ENCODE data around the gene UBR1. TPM values are rescaled to one million over a fixed set of nuclear protein-coding genes. Genes with fewer than 3 reads are reported as not detected.

The UBR1 gene
- polyA plus RNA-seq, 4 donors, result 4.3 to 17.7 (median 6.4) TPM

DNA sequence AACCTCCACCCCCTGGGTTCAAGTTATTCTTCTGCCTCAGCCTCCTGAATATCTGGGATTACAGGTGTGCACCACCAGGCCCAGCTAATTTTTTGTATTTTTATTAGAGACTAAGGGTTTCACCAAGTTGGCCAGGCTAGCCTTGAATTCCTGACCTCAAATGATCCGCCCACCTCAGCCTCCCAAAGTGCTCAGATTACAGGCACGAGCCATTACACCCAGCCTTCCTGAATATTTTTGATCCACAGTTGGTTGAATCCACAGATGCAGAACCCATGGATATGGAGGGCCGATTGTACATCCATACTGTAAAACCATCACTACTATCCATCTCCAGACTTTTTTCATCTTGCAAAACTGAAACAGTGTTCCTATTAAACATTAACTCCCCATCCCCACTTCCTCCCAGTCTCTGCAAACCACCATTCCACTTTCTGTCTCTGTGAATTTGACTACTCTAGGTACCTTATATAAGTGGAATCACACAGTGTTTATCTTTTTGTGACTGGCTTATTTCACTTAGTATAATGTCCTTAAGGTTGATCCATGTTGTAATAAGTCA is 19.3 kb upstream of the UBR1 start:
- no peak overlapping the region for H3K4me3 ChIP-seq (ENCODE audit: low read depth in 1 of 3, low read length in 3 of 3)
- peaks cover 0 to 17% of the 10 kb centered on the region in 2 donors for H3K9me3 ChIP-seq (ENCODE audit: control insufficient read depth in 2 of 2, insufficient read depth in 1 of 2, low read depth in 1 of 2, low read length in 1 of 2)
- H3K4me1 ChIP-seq (ENCODE audit: control insufficient read depth in 3 of 3, insufficient read depth in 2 of 3, low read depth in 1 of 3, low read length in 2 of 3), result peaks cover 2 to 36% (median 3%) of the 10 kb centered on the region in 3 donors
- FAIRE-seq (no peak), DNase-seq (peak; percentile 53 to 60)
- WGBS, 3 donors, result 35 to 64% (median 43%) methylated on average over 3 of the region's 3 CpGs
- H3K27ac ChIP-seq (ENCODE audit: low read depth in 1 of 3, low read length in 2 of 3), result peak overlapping the region in 1 of 3 donors; percentile 5
- H3K36me3 ChIP-seq (ENCODE audit: control insufficient read depth in 3 of 3, insufficient read depth in 2 of 3, low read depth in 1 of 3, low read length in 3 of 3), result no peaks in the 10 kb centered on the region
- no peaks in the 10 kb centered on the region for H3K27me3 ChIP-seq (ENCODE audit: control insufficient read depth in 3 of 3, insufficient read depth in 3 of 3, low read length in 3 of 3)

DNA sequence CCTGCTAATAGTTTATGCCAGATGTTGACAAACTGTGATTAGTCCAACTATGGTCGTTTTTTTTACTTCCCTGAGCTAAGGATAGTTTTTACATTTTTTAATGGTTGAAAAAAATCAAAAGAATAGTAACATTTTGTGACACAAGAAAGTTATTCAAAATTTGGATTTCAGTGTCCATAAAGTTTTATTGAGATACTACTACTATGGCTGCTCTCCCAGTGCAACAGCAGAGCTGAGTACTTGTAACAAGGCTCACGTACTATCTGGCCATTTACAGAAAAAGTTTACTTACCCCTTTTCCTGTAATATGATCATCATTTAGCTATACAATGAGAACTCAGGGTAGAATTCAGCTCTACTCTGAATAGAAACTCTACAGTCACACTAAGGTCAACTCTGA is 16.0 kb upstream of the UBR1 start:
- FAIRE-seq, result no peak
- Histone ChIP-seq H3K27ac (ENCODE audit: low read depth in 1 of 3, low read length in 2 of 3) (no peak overlapping the region), H3K4me1 (ENCODE audit: control insufficient read depth in 3 of 3, insufficient read depth in 2 of 3, low read depth in 1 of 3, low read length in 2 of 3) (peaks cover 0 to 25% (median under 1%) of the 10 kb centered on the region in 3 donors), H3K9me3 (ENCODE audit: control insufficient read depth in 2 of 2, insufficient read depth in 1 of 2, low read depth in 1 of 2, low read length in 1 of 2) (no peaks in the 10 kb centered on the region), H3K4me3 (ENCODE audit: low read depth in 1 of 3, low read length in 3 of 3) (no peak overlapping the region), H3K27me3 (ENCODE audit: control insufficient read depth in 3 of 3, insufficient read depth in 3 of 3, low read length in 3 of 3) (no peaks in the 10 kb centered on the region), H3K36me3 (ENCODE audit: control insufficient read depth in 3 of 3, insufficient read depth in 2 of 3, low read depth in 1 of 3, low read length in 3 of 3) (no peaks in the 10 kb centered on the region)
- WGBS, 3 donors, result 65 to 87% (median 78%) methylated on average over 2 of the region's 2 CpGs
- DNase-seq, result no peak

DNA sequence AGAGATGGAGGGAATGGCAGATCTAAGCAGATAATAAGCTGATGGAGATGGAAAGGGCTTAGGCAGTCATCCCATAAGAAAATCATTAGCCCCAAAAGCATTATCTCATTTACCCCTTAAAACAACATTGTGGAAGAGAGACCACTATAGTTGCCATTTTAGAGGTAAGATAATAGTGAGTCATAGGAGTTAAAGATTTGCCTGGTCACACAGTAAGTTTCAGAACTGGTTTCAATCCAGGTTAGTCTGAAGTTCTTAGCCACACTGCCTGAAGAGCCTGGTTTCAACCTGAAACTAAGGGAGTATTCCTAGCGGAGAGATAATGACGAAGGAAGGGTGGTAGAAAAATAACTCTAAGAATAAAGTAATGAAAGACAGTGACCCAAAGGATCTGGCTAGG is 13.0 kb upstream of the UBR1 start:
- WGBS, 3 donors, result 79 to 88% (median 86%) methylated on average over 2 of the region's 2 CpGs
- Histone ChIP-seq H3K36me3 (ENCODE audit: control insufficient read depth in 3 of 3, insufficient read depth in 2 of 3, low read depth in 1 of 3, low read length in 3 of 3) (no peaks in the 10 kb centered on the region), H3K4me1 (ENCODE audit: control insufficient read depth in 3 of 3, insufficient read depth in 2 of 3, low read depth in 1 of 3, low read length in 2 of 3) (peaks cover 0 to 3% (median 0%) of the 10 kb centered on the region in 3 donors), H3K4me3 (ENCODE audit: low read depth in 1 of 3, low read length in 3 of 3) (no peak overlapping the region), H3K27me3 (ENCODE audit: control insufficient read depth in 3 of 3, insufficient read depth in 3 of 3, low read length in 3 of 3) (peaks cover 0 to 2% (median 0%) of the 10 kb centered on the region in 3 donors), H3K9me3 (ENCODE audit: control insufficient read depth in 2 of 2, insufficient read depth in 1 of 2, low read depth in 1 of 2, low read length in 1 of 2) (no peaks in the 10 kb centered on the region), H3K27ac (ENCODE audit: low read depth in 1 of 3, low read length in 2 of 3) (no peak overlapping the region)
- FAIRE-seq (no peak), DNase-seq (no peak)

DNA sequence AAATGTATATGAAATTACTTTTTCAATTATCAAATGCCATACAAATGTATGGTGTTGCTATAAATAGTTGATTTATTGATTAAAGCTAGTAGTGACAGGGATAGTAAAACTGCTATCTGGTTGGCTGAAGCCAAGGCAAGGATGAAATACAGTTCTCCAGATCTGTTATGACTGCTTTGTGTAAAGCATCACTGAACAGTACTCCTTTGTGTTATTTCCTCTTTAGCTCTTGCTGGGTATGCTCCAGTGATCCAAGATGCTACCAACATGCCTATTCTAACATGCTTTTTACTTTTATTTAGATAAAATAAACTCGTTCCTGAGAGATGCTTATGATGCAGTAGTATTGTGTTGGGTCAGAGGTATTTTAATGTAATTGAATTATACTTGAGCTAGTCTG is 12.4 kb upstream of the UBR1 start:
- FAIRE-seq (no peak), DNase-seq (no peak)
- H3K36me3 ChIP-seq (ENCODE audit: control insufficient read depth in 3 of 3, insufficient read depth in 2 of 3, low read depth in 1 of 3, low read length in 3 of 3), result no peaks in the 10 kb centered on the region
- H3K4me1 ChIP-seq (ENCODE audit: control insufficient read depth in 3 of 3, insufficient read depth in 2 of 3, low read depth in 1 of 3, low read length in 2 of 3), result peaks cover 0 to 2% (median 0%) of the 10 kb centered on the region in 3 donors
- H3K9me3 ChIP-seq (ENCODE audit: control insufficient read depth in 2 of 2, insufficient read depth in 1 of 2, low read depth in 1 of 2, low read length in 1 of 2), result no peaks in the 10 kb centered on the region
- no peak overlapping the region for H3K27ac ChIP-seq (ENCODE audit: low read depth in 1 of 3, low read length in 2 of 3)
- H3K4me3 ChIP-seq (ENCODE audit: low read depth in 1 of 3, low read length in 3 of 3), result no peak overlapping the region
- WGBS, 3 donors, result 58 to 68% (median 59%) methylated on average over 1 of the region's 1 CpG
- peaks cover 0 to 2% (median 0%) of the 10 kb centered on the region in 3 donors for H3K27me3 ChIP-seq (ENCODE audit: control insufficient read depth in 3 of 3, insufficient read depth in 3 of 3, low read length in 3 of 3)

DNA sequence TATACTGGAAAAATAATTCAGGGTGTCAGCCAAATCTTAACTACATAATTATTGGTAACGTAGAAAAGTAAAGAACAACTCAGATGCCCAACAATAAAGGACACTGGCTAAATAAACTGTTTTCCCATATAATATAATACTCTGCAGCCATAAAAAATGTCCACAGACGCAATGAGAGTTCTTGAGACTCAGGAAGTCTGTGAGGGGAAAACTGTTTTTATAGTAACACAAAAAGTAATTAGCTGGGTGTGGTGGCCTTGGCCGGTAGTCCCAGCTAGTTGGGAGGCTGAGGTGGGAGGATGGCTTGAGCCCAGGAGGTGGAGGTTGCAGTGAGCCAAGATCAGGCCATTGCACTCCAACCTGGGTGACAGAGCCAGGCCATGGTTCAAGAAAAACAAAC is 5.5 kb upstream of the UBR1 start:
- H3K27ac ChIP-seq (ENCODE audit: low read depth in 1 of 3, low read length in 2 of 3), result no peak overlapping the region
- H3K27me3 ChIP-seq (ENCODE audit: control insufficient read depth in 3 of 3, insufficient read depth in 3 of 3, low read length in 3 of 3), result peaks cover 0 to 2% (median 0%) of the 10 kb centered on the region in 3 donors
- DNase-seq, result no peak
- WGBS, 3 donors, result 48 to 62% (median 60%) methylated on average over 3 of the region's 3 CpGs
- FAIRE-seq, result no peak
- no peaks in the 10 kb centered on the region for H3K9me3 ChIP-seq (ENCODE audit: control insufficient read depth in 2 of 2, insufficient read depth in 1 of 2, low read depth in 1 of 2, low read length in 1 of 2)
- H3K36me3 ChIP-seq (ENCODE audit: control insufficient read depth in 3 of 3, insufficient read depth in 2 of 3, low read depth in 1 of 3, low read length in 3 of 3), result no peaks in the 10 kb centered on the region
- no peaks in the 10 kb centered on the region for H3K4me1 ChIP-seq (ENCODE audit: control insufficient read depth in 3 of 3, insufficient read depth in 2 of 3, low read depth in 1 of 3, low read length in 2 of 3)
- H3K4me3 ChIP-seq (ENCODE audit: low read depth in 1 of 3, low read length in 3 of 3), result no peak overlapping the region

DNA sequence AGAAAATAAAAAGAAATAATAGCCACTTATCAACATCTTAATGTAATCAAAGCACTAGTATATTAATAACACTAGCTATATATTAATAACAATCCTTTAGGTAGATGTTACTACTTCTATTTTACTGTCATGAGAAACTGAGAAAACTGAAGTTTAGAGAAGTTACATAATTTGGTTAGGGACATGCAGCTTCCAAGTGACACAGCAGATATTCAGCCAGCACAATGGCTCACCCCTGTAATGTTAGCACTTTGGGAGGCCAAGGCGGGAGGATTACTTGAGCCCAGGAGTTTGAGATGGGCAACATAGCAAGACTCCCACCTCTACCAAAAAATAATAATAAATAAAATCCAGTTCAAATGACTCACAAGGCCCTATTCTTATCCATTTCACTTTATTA is 1.9 kb upstream of the UBR1 start:
- no peaks in the 10 kb centered on the region for H3K27me3 ChIP-seq (ENCODE audit: control insufficient read depth in 3 of 3, insufficient read depth in 3 of 3, low read length in 3 of 3)
- no peak overlapping the region for H3K27ac ChIP-seq (ENCODE audit: low read depth in 1 of 3, low read length in 2 of 3)
- peaks cover 0 to 7% (median 6%) of the 10 kb centered on the region in 3 donors for H3K4me1 ChIP-seq (ENCODE audit: control insufficient read depth in 3 of 3, insufficient read depth in 2 of 3, low read depth in 1 of 3, low read length in 2 of 3)
- DNase-seq (no peak), FAIRE-seq (no peak)
- 100% methylated on average over 1 of the region's 1 CpG for WGBS, 3 donors
- H3K9me3 ChIP-seq (ENCODE audit: control insufficient read depth in 2 of 2, insufficient read depth in 1 of 2, low read depth in 1 of 2, low read length in 1 of 2), result no peaks in the 10 kb centered on the region
- no peak overlapping the region for H3K4me3 ChIP-seq (ENCODE audit: low read depth in 1 of 3, low read length in 3 of 3)
- H3K36me3 ChIP-seq (ENCODE audit: control insufficient read depth in 3 of 3, insufficient read depth in 2 of 3, low read depth in 1 of 3, low read length in 3 of 3), result peaks cover 0 to 2% (median 0%) of the 10 kb centered on the region in 3 donors

DNA sequence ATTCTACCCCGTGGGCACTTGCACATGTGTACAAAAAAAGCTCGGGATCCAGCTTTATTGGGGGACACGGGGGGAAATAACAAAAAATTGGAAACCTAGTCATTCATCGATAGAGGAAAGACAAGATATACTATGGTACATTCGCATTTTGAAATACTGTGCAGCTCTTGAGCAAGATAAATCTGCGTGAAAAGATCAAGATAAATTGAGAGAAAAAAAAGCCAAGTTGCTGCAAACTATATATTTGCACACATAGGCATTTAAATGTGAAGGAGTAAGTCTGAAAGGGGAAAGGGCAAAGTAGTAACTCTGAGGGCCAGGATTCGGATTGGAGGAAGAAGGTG is 620 bp upstream of the UBR1 start:
- no peak for FAIRE-seq
- H3K27me3 ChIP-seq (ENCODE audit: control insufficient read depth in 3 of 3, insufficient read depth in 3 of 3, low read length in 3 of 3), result no peaks in the 10 kb centered on the region
- H3K9me3 ChIP-seq (ENCODE audit: control insufficient read depth in 2 of 2, insufficient read depth in 1 of 2, low read depth in 1 of 2, low read length in 1 of 2), result no peaks in the 10 kb centered on the region
- whole genome bisulfite sequencing, 3 donors, result 15 to 23% (median 17%) methylated on average over 7 of the region's 7 CpGs
- H3K4me1 ChIP-seq (ENCODE audit: control insufficient read depth in 3 of 3, insufficient read depth in 2 of 3, low read depth in 1 of 3, low read length in 2 of 3), result peaks cover 0 to 7% (median 6%) of the 10 kb centered on the region in 3 donors
- DNase-seq, result no peak
- peaks cover 0 to 4% (median 0%) of the 10 kb centered on the region in 3 donors for H3K36me3 ChIP-seq (ENCODE audit: control insufficient read depth in 3 of 3, insufficient read depth in 2 of 3, low read depth in 1 of 3, low read length in 3 of 3)
- peak overlapping the region; percentile 80 to 94 (median 94) for H3K27ac ChIP-seq (ENCODE audit: low read depth in 1 of 3, low read length in 2 of 3)
- H3K4me3 ChIP-seq (ENCODE audit: low read depth in 1 of 3, low read length in 3 of 3), result peak overlapping the region; percentile 32 to 76 (median 70)

DNA sequence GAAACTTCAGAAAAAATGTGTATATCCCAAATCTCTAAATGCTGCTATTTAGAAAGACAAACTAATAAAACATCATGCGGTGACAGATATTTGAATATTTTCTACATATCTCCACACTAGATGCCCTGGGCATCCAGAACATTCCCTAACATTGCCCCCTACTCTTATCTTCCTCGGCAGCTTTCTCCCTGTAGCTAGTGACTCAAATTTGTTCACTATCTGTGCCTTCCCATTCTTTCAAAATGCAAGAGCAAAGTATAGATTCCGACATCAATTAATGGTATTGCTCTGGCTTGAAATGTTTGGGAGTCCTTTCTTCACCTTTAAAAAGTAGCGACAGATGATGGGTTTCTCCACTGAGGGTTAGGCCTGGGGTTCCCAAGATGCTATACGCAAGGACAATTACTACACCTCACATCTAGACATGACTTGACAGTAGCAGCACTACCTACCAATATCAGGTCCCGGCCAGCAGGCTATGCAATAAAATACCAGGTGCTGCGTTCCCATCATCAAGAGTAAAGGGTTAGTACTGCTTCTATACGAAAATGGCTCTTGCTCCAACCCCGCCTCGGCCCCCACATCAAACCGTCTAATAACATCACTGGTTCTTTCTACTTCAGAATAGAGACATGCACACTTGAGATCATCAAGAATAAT is 631 bp downstream of the UBR1 start:
- peak overlapping the region; percentile 70 to 76 (median 70) for H3K4me3 ChIP-seq (ENCODE audit: low read depth in 1 of 3, low read length in 3 of 3)
- DNase-seq (peak in 1 of 2 donors; percentile 56), FAIRE-seq (no peak)
- no peaks in the 10 kb centered on the region for H3K27me3 ChIP-seq (ENCODE audit: control insufficient read depth in 3 of 3, insufficient read depth in 3 of 3, low read length in 3 of 3)
- H3K9me3 ChIP-seq (ENCODE audit: control insufficient read depth in 2 of 2, insufficient read depth in 1 of 2, low read depth in 1 of 2, low read length in 1 of 2), result no peaks in the 10 kb centered on the region
- H3K4me1 ChIP-seq (ENCODE audit: control insufficient read depth in 3 of 3, insufficient read depth in 2 of 3, low read depth in 1 of 3, low read length in 2 of 3), result peaks cover 0 to 7% (median 6%) of the 10 kb centered on the region in 3 donors
- peaks cover 0 to 4% (median 0%) of the 10 kb centered on the region in 3 donors for H3K36me3 ChIP-seq (ENCODE audit: control insufficient read depth in 3 of 3, insufficient read depth in 2 of 3, low read depth in 1 of 3, low read length in 3 of 3)
- WGBS, 3 donors, result 10% methylated on average over 11 of the region's 11 CpGs
- peak overlapping the region; percentile 55 to 94 (median 94) for H3K27ac ChIP-seq (ENCODE audit: low read depth in 1 of 3, low read length in 2 of 3)

Data from small intestine (tissue), 7 donors.